HG03135 (cell line): ENCODE measurements around the gene STRIP2.
"Not testable (repeated sequence)": the region's sequence is repeated elsewhere in the genome, so short reads cannot be mapped to it uniquely, and the experiment has no call there.

ENCODE experiments used
- ATAC-seq: cut with Tn5 transposase; IDR thresholded peaks from one replicate; pipeline ENCODE4 v1.9.1; 2021; ENCODE audit warnings: mild to moderate bottlenecking, moderate library complexity; ENCODE audit not compliant: unreplicated experiment

STRIP2 gene

DNA sequence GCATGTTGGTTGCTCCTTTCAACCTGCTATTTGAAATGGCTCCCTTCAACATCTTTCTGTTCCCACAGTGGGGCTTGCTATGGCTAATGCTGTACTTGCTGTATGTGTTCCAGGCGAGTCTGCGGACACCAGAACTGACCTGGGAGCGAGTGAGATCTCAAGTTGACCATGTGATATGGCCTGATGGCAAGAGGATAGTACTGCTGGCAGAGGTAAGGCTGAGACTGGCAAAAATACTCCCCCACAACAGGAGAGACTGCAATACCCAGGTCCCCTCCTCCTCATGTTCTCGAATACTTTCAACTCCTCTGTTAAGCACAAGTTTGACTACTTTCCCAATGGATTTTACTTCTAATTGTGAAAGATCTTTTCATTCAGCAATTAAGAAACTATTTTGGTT lies 11.5 kb upstream of the STRIP2 start:
- ATAC-seq, result no peak

DNA sequence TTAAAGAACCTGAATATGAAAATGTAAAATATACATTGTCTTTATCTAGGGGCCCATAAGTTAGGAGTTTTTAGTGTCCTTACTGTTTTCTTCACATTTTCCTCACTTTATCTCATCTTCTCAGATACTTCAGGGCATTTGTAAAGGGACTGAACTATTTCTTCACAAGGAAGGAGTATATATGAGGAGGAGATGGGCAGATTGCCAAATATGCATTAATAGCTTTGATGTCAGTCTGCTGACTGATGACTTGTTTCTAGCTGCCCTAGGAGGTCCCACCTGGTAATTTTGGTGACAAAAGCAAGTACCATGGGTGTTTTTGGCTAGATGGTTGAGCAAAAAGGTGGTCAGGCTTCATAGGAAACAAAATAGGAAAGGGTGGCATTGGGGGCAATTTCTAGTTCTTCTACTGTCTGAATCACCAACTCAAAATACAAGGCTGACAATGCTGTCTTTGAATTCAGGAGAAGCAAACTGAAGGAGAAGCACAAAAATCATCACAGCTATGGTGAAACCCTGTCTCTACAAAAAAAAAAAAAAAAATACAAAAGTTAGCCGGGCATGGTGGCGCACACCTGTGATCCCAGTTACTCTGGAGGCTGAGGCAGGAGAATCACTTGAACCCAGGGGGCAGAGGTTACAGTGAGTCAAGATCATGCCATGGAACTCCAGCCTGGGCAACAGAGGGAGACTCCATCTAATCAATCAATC lies 10.4 kb upstream of the STRIP2 start:
- no peak for ATAC-seq

DNA sequence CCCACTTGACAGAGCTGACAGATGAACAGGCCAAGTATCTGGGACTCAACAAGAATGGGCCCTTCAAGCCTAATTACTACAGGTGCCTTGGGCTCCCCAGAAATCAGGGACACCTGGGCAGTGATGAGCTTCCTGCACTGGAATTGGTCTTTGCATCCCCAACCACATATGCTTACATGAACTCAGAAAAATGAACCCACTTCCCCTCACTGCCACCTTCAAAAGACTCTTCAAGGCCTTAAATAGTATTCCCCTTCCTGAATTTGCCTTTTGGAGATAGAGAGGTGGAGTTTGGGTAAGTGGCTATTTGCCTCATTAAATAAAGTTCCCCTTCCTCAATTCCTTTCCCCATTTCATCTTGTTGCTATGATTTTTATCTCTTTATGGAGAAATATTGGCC lies 7.8 kb upstream of the STRIP2 start:
- no peak for ATAC-seq

DNA sequence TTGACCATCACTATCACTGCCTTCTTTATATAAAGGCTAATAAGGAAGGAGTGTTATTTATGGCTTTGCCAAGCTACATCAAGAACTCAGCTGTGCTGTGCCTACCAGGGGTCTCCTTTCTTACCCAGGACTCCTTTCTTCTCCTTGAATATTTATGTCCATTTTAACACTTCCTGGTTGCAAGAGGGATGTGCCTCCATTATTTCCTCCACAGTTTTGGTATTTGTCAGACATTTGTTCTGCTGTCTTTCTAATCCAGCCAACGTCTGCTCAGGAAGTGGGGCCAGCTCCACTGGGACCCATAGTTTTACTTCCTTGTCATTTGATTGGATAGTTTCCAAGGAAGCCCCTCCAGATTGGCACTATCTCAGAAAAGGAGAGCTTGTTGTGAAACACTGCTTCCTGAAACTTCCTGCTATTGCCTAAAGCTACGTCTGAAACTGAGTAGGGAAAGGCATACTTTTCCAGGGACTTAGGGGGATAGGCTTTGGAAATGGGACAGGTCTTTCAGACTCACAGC lies 6.6 kb upstream of the STRIP2 start:
- ATAC-seq, result no peak

DNA sequence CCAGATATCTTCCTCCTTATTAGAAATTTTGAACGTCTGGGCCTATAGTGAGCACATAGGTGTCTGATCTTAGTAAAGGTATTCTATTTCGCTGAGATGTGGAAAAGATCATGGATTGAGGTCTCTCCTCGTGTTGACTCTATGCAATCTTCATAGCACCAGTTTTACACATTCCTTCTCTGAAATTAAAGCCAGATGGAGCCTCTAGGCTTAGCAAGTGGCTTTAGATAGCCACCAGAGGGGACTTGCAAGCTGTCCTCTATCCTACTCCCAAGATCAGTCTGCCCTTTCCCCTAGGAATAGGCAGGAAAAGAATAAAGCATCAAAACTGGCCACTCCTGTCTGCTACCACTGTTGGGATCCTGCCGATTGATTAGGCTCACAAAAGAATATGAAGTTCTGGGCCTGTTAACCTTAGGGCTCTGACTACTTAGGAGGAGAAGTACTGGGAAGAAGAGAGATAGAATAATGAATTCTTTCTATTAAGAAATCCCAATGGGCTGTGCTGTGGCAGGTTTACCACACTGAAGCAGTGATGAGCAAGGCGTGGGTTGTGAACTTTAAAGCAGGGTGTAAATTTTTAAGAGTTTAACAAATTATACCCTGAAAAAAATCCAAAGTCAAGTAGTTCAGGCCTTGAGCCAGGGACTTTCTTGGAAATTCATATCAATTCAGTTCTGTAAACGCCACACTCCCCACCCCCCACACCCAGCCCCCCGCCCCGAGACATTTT lies 2.2 kb upstream of the STRIP2 start:
- ATAC-seq, result no peak

DNA sequence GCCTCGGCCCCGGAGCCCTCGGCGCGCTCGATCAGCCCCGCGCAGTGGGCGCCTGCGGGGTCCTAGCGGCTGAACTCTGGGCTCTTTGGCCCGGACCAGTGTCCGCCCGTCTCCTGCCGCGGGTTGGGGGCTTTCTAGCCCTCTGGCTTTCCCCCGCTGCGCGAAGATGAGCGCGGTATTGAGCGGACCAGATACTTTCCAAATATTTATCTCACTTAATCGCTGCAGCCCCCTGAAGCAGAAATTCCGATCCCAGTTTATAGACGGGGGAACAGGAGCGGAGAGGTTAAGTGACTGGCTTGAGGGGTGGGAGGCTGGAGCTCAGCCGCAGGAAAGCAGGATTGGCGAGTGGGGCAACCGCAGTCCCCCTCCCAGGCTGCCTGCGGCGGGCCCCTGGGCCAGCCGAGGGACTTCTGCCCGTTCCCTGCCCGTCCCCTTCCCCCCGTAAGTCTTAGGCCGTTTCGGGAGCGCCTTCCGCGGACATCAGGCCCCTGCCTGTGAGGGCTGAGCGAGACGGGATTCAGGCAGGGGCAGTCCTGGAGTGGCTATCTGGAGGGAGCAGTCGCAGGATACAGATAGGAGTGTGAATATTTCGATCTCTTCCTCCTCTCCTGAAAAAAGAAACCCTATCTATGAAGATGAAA lies 565 bp downstream of the STRIP2 start:
- ATAC-seq, result peak; percentile 5

DNA sequence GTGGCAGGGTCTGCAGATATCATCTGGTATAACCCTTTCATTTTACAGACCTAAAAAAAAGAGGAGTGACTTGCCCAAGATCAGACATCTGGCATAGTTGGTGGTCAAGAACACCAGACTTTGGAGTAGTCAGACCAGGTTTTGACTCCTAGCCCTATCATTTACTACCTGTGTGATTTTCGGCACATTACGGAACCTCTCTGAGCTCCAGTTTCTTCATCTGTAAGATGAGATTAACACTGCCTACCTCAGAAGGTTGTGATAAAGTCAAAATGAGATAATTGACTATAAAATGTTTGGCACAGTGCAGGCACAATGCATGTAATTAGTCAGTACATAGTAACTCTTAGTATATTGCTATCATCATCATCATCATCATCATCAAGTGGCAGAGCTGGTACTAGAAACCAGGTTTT lies 1.2 kb downstream of the STRIP2 start:
- ATAC-seq, result no peak

DNA sequence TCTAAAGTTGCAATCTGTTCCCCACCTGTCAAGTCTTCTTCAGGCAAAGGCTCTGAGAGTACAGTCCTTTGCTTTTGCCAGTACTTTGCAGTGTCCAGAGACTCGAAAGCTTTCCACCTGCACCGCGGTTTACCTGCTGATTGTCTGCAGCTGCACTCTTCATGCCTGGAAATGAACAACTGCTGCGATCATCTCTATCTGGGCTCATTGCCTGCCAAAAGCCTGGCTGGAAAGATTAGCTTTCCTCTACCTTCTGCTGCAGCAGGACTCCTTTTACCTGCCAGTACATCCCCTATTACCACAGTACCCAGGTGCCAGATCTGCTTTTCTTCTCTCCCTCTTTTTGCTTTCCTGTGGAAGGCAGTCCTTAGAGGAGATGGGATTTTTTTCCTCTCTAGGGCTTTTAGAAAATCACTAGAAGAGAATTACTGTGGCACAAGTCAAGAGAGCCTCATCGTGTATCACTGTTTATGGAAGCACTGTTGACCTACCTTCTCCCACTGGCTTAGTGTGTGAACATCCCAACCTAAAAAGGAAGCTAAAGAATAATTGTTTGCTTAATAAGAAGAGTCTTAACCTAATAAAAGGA lies 2.2 kb downstream of the STRIP2 start:
- no peak for ATAC-seq

DNA sequence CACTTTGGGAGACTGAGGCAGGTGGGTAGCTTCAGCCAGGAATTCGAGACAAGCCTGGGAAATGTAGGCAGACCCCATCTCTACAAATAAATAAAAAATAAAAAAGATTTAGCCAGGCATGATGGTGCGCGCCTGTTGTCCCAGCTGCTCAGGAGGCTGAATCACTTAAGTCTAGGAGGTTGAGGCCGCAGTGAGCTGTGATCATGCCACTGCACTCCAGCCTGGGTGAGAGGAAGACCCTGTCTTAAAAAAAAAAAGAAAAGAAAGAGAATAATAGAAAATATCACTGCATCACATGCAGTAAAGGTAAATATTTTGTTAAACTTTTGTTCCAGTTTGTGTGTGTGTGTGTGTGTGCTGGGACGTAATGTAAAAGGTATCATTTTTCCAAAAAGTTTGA lies 3.0 kb downstream of the STRIP2 start:
- no peak for ATAC-seq

DNA sequence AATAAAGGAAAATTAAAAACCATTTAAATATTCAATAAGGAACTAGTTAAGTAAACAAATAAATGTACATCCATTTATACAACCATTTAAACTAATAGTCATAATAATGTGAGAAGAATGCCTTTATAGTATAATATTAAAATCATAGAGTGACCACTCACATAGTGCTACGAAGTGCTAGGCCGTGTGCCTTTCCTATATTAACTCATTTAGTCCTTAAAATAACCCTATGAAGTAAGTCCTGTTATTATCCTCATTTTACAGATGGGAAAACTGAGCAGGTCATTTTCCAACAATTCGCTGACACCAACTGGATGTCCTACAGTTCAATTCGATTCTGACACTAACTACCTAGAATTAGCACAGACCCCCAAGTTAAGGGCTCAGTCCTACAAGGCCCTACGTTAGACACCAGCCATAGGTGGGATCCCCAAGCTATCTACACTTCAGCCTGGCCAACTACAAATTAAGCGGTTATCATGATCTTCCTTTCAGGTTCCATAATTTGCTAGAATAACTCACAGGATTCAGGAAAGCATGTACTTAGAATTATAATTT lies 4.1 kb downstream of the STRIP2 start:
- ATAC-seq, result no peak

DNA sequence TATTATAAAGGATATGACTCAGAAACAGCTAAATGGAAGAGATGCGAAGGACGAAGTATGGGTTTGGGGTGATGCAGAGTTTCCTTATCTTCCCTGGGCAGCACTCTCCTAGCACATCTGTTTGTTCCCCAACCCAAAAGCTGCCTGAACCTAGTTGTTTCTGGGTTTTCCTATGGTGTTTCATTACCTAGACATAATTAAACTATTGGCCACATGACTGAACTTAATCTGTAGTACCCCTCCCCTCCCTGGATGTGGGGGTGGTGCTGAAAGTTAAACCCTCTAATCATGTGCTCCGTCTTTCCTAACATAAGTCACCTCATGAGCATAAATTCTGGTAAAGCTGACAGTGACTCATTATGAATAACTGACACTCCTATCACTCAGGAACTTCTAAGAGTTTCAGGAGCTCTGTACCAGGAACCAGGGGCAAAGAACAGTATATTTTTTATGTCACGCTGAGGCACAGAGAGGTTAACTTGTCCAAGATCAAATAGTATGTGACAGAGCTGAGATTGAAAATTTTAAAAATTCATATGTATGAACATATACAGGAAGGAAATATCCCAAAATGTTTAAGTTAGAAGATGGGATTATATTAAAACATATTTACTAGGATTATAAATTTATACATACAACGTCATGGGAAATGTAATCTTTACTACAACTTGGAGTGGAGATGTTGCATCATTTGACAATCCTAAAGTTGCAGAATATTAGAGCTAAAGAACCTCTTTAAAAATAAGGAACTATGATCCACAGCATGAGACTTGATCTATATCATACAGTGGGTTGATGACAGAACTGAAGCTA lies 4.8 kb downstream of the STRIP2 start:
- no peak for ATAC-seq

DNA sequence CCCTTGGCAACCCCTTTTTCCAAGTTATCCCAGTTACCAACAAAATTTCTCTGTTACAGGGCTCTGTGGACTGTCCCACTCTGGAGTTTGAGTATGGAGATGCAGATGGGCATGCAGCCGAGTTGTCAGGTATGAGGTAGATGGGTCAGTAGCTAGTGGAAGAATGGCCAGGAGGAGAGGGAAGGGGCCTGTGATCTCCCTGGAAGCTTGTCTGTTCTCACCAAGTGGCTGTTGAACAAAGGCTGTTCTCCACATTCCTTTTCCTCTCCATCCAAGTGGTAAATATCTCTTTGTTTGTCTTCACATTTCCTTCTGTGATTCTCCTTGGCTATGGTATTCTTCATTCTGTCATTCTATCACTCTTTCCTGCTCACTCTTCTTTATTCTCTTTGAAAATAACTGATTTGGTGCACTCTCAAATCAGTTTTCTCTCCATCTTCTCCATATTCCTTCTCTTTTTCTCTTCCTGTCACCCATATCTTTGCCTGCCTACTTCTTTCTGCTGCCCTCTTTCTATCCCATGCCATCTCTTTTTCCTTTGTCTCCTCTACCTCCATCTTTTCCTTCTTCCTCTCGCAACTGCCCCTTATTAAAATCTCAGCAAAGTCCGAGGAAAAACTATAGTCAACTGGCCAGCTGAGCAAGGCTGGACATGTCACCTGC lies 5.9 kb downstream of the STRIP2 start:
- no peak for ATAC-seq

DNA sequence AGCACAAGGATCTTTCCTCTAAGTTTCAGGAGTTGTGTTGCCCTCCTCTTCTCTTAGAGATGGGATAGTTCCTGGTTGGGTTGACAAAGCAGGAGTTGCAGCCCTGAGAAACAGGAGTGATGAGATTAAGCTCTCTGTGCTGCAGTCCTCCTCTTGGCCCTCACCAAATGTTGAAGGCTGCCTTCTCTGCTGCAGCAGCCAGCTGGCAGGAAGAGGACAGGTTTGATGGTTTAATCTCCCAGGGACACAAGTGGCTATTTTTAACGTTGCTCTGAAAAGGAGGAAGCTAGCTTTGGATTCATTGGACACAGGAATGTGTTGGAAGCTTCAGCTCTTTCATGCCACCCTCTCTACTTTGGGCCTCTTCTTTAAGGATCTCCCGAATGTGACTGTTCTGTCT lies 9.4 kb downstream of the STRIP2 start:
- ATAC-seq, result no peak

DNA sequence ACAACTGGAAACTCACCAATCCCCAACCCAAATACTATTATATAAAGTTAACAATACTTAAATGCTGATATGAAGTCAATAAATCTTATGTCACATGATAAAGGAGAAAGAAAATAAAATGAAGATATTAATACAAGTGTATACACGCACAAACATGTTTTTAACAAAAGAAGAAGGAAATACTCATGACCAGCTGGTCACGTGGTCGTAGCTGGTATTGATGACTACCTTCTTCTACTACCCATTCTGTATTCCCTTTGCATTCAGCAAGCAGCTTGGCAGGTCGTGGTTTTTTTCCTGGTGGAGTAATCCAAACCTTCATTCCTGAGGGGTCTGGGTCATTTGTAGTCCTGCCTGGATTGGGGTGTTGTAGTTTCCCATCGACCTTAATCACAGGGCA lies 10.5 kb downstream of the STRIP2 start:
- not testable (repeated sequence) for ATAC-seq

DNA sequence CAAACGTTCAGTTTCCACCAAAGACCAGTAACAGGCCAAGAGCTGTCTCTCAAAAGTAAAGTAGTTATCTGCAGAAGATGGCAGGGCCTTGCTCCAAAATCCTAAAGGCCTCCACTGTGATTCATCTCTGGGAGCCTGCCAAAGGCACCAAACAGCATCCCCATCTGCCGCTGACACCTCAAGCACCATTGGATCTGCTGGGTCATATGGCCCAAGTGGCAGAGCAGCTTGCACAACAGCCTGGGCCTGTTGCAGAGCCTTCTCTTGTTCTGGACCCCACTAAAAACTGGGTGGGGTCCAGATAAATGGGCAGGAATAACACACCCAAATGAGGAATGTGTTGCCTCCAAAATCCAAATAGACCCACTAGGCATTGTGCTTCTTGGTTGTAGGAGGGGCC lies 12.7 kb downstream of the STRIP2 start:
- ATAC-seq, result not testable (repeated sequence)

DNA sequence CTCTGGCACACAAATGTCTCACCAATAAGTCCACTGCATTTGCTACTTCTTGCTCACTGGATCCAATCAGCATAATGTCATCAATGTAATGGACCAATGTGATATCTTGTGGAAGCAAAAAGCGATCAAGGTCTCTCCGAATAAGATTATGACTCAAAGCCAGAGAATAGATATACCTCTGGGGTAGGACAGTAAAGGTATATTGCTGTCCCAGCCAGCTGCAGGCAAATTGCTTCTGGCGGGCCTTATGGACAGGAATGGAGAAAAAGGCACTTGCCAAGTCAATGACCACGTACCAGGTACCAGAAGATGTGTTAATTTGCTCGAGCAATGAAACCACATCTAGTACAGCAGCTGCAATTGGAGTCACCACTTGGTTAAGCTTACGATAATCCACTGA lies 13.2 kb downstream of the STRIP2 start:
- ATAC-seq, result not testable (repeated sequence)

DNA sequence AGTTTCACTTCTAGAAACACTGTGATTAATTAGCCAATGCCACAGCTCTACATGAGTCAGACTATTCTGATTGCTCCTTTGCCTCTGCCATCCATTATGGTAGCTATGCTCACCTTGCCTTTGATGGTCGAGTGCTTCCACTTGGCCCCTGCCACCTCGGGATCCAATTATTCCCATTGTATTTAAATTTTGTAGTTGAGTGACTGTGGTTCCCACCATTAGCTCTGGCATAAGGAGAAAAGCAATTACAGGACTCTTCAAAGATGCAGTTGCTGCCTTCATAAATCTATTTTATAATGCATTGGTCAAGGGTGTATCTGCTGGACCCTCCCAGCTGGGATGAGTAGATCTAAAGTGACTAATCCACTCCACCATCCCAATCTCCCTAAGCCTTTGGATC lies 14.4 kb downstream of the STRIP2 start:
- ATAC-seq, result not testable (repeated sequence)

DNA sequence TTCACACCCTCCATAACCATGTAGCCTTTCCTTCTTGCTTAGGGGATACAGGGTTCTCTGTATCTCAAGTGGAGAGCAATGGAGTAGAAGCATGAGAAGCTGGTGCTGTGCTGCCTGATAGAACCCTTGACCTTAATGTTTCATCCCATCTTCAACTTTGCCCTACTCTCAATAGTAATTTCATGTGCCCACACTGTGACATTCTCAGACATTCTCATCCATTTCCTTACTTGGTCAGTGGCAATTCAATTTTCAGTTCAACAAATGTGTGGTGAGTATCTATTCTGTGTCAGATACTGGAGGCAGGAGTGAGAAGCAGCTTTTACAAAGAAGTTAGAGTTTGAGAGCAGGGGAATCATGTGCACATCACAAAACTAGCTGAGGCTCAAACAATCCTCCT lies 16.1 kb downstream of the STRIP2 start:
- no peak for ATAC-seq

DNA sequence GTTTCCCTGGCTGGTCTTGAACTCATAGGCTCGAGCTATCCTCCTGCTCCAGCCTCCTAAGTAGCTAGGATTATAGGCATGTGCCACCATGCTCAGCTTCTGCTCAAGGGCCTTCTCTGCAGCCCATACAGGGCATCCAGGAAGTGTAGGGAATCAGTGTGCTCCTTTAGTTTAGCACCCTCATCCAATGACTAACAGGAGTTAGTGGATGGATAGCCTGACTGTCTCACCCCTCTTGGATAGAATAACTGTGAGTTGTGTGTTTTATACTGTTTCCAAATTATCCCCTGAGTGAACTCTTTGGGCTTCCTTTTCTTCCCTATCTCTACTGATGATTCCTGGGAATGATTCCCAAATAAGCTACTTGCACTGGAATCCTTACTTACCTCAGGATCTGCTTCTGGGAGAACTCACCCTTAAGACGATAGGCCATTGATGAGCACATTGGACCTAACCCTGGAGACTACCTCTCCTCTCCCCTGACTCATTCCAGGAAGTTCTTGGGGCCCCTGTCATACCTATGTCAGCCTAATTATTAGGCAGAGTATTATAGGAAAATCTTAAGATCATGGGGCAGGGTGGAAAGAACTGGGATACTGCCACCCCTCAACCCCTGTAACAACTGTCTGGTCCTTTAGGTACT lies 18.5 kb downstream of the STRIP2 start:
- ATAC-seq, result no peak
